Tibial artery (tissue), 4 donors: ENCODE data around the gene C6orf132.

Experiments used
- DNase-seq, 2 donors: peaks; one replicate each; pipeline ENCODE4 v3.0.0-alpha.2; 2019
- H3K27ac ChIP-seq, 2 donors: fragments of 200-600 bp; sonication (generic) in 1 of 2; 1 replicate in 1 of 2; 2 replicates in 1 of 2; pipeline ENCODE4 v1.5.1; 2018 to 2019; ENCODE audit warnings: mild to moderate bottlenecking in 1 of 2
- H3K27me3 ChIP-seq, 2 donors: fragments of 200-600 bp; sonication (generic) in 1 of 2; one replicate each; pipeline versions ENCODE4 v1.5.1 to v1.6.0; 2016 to 2019
- H3K36me3 ChIP-seq, 3 donors: fragments of 200-600 bp; sonication (generic) in 2 of 3; one replicate each; pipeline ENCODE4 v1.5.1; 2016 to 2019; ENCODE audit warnings: mild to moderate bottlenecking in 2 of 3
- H3K4me1 ChIP-seq, 4 donors: fragments of 200-600 bp; sonication (generic) in 2 of 4; 1 replicate in 3 of 4; 2 replicates in 1 of 4; pipeline ENCODE4 v1.5.1; 2016 to 2019
- H3K4me3 ChIP-seq, 2 donors: fragments of 200-600 bp; sonication (generic) in 1 of 2; 1 replicate in 1 of 2; 2 replicates in 1 of 2; pipeline ENCODE4 v1.5.1; 2018 to 2019; ENCODE audit warnings: mild to moderate bottlenecking in 2 of 2
- H3K9me3 ChIP-seq, 3 donors: fragments of 200-600 bp; sonication (generic) in 1 of 3; one replicate each; pipeline ENCODE4 v1.5.1; 2016 to 2019
- intact Hi-C: fragments of 100-400 bp; cut with DNase I; formaldehyde crosslinking; loops from one replicate; pipeline ENCODE4 v1.15.0; 2023; ENCODE audit warnings: low total_unique reads
- TF ChIP-seq, protein P1 (sequence below), 2 experiments: fragments of 200-600 bp in 1 of 2; fragments of 450-650 bp in 1 of 2; IDR thresholded peaks; one replicate each; pipeline ENCODE4 v1.5.1; 2017 to 2019; ENCODE audit warnings: antibody characterized with exemption in 2 of 2, mild to moderate bottlenecking in 1 of 2, moderate library complexity in 1 of 2

The C6orf132 gene

DNA sequence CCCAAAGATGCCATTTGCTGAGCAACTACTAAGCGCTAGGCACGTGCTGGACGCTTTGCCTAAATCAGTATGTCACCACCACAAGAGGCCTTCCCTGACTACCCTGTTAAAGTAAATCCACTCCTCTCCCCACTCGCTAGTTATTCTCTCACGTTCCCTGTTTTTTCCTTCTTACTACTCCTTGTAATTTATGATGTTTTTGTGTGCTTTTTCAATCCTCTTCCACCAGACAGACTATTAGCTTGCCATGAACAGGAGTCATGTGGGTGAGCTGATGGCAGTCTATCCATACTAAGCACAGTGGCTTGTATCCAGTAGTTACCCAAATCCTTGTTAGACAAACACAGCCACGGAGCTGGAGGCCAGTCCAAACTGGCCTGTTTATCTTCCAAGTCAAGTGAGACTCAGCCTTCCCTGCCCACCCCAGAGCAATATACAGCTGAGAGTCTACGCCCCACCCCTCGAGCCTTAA, 41.2 kb downstream of the C6orf132 start:
- Histone ChIP-seq H3K27ac (no peak overlapping the region), H3K36me3 (peaks cover 0 to 21% (median 0%) of the 10 kb centered on the region in 3 donors), H3K4me3 (no peak overlapping the region), H3K27me3 (peaks cover 0 to 25% of the 10 kb centered on the region in 2 donors), H3K4me1 (peaks cover 0 to 21% (median 8%) of the 10 kb centered on the region in 4 donors), H3K9me3 (no peaks in the 10 kb centered on the region)
- DNase-seq, result peak in 1 of 2 donors; percentile 41
- TF ChIP-seq, protein P1, sequence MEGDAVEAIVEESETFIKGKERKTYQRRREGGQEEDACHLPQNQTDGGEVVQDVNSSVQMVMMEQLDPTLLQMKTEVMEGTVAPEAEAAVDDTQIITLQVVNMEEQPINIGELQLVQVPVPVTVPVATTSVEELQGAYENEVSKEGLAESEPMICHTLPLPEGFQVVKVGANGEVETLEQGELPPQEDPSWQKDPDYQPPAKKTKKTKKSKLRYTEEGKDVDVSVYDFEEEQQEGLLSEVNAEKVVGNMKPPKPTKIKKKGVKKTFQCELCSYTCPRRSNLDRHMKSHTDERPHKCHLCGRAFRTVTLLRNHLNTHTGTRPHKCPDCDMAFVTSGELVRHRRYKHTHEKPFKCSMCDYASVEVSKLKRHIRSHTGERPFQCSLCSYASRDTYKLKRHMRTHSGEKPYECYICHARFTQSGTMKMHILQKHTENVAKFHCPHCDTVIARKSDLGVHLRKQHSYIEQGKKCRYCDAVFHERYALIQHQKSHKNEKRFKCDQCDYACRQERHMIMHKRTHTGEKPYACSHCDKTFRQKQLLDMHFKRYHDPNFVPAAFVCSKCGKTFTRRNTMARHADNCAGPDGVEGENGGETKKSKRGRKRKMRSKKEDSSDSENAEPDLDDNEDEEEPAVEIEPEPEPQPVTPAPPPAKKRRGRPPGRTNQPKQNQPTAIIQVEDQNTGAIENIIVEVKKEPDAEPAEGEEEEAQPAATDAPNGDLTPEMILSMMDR (IDR thresholded peaks at IDR 0.05), result no peak
- intact Hi-C loops, result no loop called here

DNA sequence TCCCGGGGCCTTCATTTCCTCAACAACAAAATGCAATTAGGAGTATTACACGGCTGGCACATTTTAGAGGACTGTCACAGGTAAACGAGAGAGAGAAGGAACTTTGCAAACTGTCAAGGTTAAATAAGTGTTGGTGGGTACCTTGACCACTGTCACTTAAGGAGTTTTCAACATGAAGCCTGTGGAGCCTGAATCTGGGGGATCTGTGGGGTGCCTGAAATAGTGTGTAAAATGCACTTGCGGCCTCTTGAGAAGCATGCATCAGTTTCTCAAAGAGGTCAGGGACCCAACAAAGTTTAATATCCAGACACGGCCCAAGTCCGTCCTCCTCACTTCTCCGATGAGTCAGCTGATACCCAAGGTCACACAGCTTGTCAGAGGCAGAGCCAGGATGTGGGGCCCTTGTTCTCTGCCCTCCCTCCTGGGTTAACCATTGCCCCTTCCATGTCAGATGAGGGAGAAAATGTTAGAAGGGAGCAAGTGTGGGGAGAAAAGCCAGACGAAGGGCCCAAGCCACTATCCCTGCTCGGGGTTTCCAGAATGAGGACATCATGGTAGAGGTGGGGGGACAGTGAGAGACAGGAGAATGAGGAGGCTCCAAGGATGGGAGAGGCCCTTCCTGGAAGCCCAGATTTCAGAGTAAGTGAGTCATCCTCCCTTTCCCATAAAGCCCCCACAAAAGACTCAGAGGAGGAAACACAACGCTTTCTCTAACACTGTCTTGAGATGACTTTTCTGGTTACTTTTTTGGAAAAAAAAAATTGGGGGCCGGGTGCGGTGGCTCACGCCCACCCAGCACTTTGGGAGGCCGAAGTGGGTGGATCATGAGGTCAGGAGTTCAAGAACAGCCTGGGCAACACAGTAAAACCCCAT, 42.2 kb downstream of the C6orf132 start:
- peaks cover 0 to 21% (median 8%) of the 10 kb centered on the region in 4 donors for H3K4me1 ChIP-seq
- H3K27me3 ChIP-seq, result peaks cover 0 to 16% of the 10 kb centered on the region in 2 donors
- H3K36me3 ChIP-seq, result peaks cover 0 to 11% (median 0%) of the 10 kb centered on the region in 3 donors
- no peak overlapping the region for H3K27ac ChIP-seq
- H3K4me3 ChIP-seq, result no peak overlapping the region
- no peak for DNase-seq
- intact Hi-C loops, result no loop called here
- no peaks in the 10 kb centered on the region for H3K9me3 ChIP-seq
- TF ChIP-seq, protein P1 (IDR thresholded peaks at IDR 0.05), result no peak

- intact Hi-C loops, result no loop called here
- peaks cover 0 to 16% (median 4%) of the 10 kb centered on the region in 4 donors for H3K4me1 ChIP-seq
- peaks cover 0 to 3% (median 0%) of the 10 kb centered on the region in 3 donors for H3K36me3 ChIP-seq
- no peak overlapping the region for H3K27ac ChIP-seq
- TF ChIP-seq, protein P1 (IDR thresholded peaks at IDR 0.05), result no peak
- H3K9me3 ChIP-seq, result no peaks in the 10 kb centered on the region
- H3K4me3 ChIP-seq, result no peak overlapping the region
- DNase-seq, result no peak
- H3K27me3 ChIP-seq, result peaks cover 0 to 8% of the 10 kb centered on the region in 2 donors
Measured at GRCh38 chr6:42099340-42100028, 42.9 kb downstream of the C6orf132 start.

- DNase-seq, result no peak
- H3K36me3 ChIP-seq, result no peaks in the 10 kb centered on the region
- peaks cover 0 to 13% (median 0%) of the 10 kb centered on the region in 4 donors for H3K4me1 ChIP-seq
- TF ChIP-seq, protein P1 (IDR thresholded peaks at IDR 0.05), result no peak
- no peak overlapping the region for H3K4me3 ChIP-seq
- intact Hi-C loops, result no loop called here
- H3K9me3 ChIP-seq, result no peaks in the 10 kb centered on the region
- no peaks in the 10 kb centered on the region for H3K27me3 ChIP-seq
- no peak overlapping the region for H3K27ac ChIP-seq
Measured at GRCh38 chr6:42095776-42096541, 46.5 kb downstream of the C6orf132 start.

DNA sequence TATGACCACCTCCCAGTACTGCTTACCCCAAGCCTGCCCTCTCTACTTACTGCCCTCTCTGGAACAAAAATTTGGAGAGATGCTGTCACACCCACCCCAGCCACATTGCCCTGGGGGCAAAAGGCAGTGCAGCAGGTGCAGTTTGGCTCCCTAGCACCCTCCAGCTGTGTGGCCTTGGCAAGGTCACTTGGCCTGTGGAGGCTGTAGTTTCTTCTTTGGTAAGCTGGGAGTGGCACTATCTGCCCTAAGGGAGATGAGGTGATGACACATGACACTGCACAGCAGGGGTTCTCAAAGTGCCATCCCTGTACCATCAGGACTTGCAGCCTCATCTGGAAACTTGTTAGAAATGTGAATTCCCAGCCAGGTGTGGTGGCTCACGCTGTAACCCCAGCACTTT, 47.3 kb downstream of the C6orf132 start:
- H3K36me3 ChIP-seq, result no peaks in the 10 kb centered on the region
- H3K4me3 ChIP-seq, result no peak overlapping the region
- H3K27me3 ChIP-seq, result no peaks in the 10 kb centered on the region
- H3K9me3 ChIP-seq, result no peaks in the 10 kb centered on the region
- TF ChIP-seq, protein P1 (IDR thresholded peaks at IDR 0.05), result no peak
- intact Hi-C loops, result no loop called here
- H3K27ac ChIP-seq, result no peak overlapping the region
- DNase-seq, result no peak
- peaks cover 0 to 13% (median 0%) of the 10 kb centered on the region in 4 donors for H3K4me1 ChIP-seq
